HG02623 (cell line): ENCODE data around the gene LIPA.
"Not testable (repeated sequence)": the region's sequence is repeated elsewhere in the genome, so short reads cannot be mapped to it uniquely, and the experiment has no call there.

ENCODE experiments used
- ATAC-seq: cut with Tn5 transposase; IDR thresholded peaks from one replicate; pipeline ENCODE4 v1.9.1; 2021; ENCODE audit warnings: moderate library complexity; ENCODE audit not compliant: unreplicated experiment

LIPA gene

DNA sequence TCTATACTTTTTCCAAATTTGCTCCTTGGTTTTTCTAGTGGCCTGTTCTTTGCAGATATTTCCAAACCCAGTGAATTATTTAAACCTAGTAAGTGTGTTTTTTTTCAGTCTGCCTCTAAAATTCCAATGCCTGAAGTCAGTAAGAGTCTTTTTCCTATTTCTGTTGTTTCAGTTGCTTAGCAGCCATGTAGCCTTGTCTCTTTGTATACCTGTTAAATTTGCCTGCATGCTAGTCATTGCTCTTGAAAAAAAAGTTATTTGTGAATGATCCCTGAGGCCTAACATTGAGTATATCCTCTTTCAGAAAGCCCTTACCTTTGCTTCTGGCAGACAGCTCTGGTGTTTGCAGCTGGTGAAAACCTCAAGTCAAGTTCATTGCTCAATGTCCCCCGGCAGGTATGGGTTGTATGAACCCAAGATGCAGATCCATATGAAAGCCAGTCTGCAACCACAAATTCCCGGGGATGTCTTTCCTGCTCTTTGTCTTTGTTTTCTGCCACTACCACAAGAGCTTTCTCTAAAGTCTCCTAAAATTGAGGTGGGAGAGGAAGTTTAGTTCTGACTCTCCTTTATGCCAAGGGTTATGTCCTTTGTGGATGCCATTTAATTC is 80.2 kb downstream of the LIPA start:
- no peak for ATAC-seq

DNA sequence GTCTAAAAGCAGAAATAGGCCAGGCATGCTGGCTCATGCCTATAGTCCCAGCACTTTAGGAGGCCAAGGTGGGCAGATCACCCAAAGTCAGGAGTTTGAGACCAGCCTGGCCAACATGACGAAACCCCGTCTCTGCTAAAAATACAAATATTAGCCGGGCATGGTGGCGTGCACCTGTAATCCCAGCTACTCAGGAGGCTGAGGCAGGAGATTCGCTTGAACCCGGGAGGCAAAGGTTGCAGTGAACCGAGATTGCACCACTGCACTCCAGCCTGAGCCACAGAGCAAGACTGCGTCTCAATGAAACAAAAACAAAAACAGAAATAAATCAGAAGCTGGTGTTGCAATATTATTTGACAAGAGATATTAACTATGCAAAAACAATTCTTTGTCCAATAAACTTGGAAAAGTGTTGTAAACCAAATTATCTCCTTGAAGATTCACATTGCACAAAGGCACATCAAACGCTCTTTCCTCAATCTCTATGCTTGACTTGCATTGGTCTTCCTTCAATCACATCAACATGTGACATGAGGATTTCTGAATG is 83.1 kb downstream of the LIPA start:
- ATAC-seq, result not testable (repeated sequence)

DNA sequence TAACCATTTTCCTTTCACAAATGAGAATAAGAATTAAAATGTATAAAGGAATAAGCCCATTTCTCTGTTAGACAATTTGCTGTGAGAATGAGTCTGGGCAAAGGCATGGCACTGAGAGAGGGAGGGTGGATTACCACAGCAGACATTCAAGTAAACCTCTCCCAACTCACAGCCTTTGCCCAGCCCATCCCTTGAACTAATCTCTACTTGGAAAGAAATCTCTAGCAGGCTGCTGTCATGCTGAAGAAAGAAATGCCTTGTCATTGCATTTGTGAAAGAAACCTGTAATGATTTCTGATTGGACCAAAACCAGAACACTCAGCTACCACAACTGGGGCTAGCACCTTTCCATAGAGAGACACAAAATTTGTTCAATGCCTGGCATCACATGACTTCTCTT is 83.7 kb downstream of the LIPA start:
- no peak for ATAC-seq

DNA sequence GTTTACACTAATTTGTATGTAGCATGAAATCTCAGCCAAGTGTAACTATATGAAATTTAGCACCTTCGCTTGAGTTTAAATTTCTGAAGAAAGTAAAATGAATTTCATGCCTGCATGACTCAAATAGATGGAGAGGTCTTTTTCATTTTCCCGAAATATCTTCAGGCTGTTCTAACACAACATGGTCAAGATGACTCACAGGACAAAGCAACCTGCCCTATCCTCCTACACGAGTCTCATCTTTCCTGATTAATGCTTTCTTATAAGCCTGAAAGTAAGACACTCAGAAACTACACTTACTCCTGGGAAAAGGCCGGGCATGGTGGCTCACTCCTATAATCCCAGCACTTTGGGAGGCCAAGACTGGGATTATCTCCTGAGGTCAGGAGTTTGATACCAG is 85.7 kb downstream of the LIPA start:
- ATAC-seq, result no peak

DNA sequence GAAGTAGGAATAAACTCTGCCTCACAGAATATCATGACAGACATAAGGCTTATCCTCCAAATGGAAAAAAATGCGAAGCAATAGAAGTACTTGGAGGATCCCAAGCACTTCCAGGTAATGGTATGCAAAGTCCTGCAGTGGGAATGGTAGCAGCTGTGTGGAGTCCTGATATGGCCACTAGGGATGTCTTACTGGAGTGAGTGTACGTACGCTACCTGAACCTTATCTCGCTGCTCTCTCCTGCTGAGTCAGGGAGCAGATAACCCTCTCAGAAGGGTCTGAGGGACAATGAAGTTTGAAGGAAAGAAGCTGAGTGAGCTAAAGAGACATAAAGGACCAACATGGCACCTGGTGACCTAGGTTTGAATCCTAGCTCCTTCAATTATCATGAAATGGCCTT is 86.7 kb downstream of the LIPA start:
- ATAC-seq, result no peak

DNA sequence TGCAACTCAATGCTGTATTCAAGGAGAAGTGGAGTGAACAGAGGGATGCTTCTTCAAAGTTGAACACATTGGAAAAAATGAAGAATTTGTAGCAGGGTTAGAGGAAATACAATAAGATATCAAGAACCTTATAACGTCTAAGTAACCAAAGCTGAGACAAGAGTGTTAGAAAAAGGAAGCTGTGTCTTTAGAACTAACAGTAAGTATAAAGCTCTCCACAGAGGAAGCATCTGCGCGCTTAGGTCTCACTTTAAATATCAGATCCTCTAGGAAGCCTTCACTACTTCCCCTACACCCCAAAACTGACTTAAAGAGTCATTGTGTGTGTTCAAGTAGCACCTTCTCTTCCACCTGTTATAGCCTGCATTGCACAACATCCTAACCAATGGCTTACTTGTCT is 87.5 kb downstream of the LIPA start:
- ATAC-seq, result peak; percentile 10
